HepG2 (cell line): ENCODE data around the gene FBH1. TPM values are rescaled to one million over a fixed set of nuclear protein-coding genes. Genes with fewer than 3 reads are reported as not detected.
"Not testable (repeated sequence)": the region's sequence is repeated elsewhere in the genome, so short reads cannot be mapped to it uniquely, and the experiment has no call there.

ENCODE experiments used
- ATAC-seq: fragments of 200-7000 bp; cut with Tn5 transposase; 3 replicates; pipeline ENCODE4 v1.9.1; 2020; ENCODE audit warnings: mild to moderate bottlenecking, moderate library complexity
- BruUV-seq: library from RNA; stranded (reverse); fragments of 400-500 nt; replicated peaks from 2 replicates; lab custom pipeline; 2021; lab: Mats Ljungman, UMichigan
- CTCF ChIA-PET: fragments of 300-600 bp; formaldehyde crosslinking; extraction: SDS; loops from one replicate; lab custom pipeline; 2021; ENCODE audit warnings: low total read pairs, inconsistent platforms, low intra/inter-chr PET ratio; lab: Yijun Ruan, JAX
- POLR2A ChIA-PET: fragments of 350-600 bp; sonication (Branson Sonifier 250); formaldehyde crosslinking; loops from one replicate; lab custom pipeline; 2020; ENCODE audit warnings: antibody characterized with exemption, inconsistent platforms; lab: Yijun Ruan, JAX
- DNase-seq: peaks from one replicate; pipeline ENCODE4 v3.0.0-alpha.2; 2015; ENCODE audit warnings: low spot score
- FAIRE-seq: peaks from 3 replicates; lab custom pipeline; 2011; peaks lifted over from hg19 to GRCh38; lab: Jason Lieb, UNC
- H2AFZ ChIP-seq: one replicate; pipeline ENCODE4 v1.6.1; 2011; ENCODE audit warnings: low read length, inconsistent platforms
- H3K27ac ChIP-seq: fragments of 300-600 bp; 3 replicates; pipeline ENCODE4 v1.8.0; 2011; ENCODE audit warnings: mixed run types, mild to moderate bottlenecking, mixed read lengths, low read length, inconsistent platforms; ENCODE audit not compliant: insufficient read depth; ENCODE audit errors: extremely low read length
- H3K27me3 ChIP-seq, 2 experiments: fragments of 200-600 bp in 1 of 2; 2 replicates in 1 of 2; 3 replicates in 1 of 2; pipeline versions ENCODE4 v1.6.0 to v1.8.0; 2011; ENCODE audit warnings: low read length in 2 of 2, mild to moderate bottlenecking in 2 of 2, moderate library complexity in 2 of 2, inconsistent platforms in 1 of 2; ENCODE audit not compliant: insufficient read depth in 2 of 2, control insufficient read depth in 1 of 2
- H3K36me3 ChIP-seq, 2 experiments: fragments of 200-600 bp in 1 of 2; replicated peaks in 1 of 2; 2 replicates in 1 of 2; 3 replicates in 1 of 2; pipeline versions ENCODE4 v1.5.1 to v1.8.0; 2011; ENCODE audit warnings: low read length in 2 of 2, inconsistent platforms in 1 of 2; ENCODE audit not compliant: insufficient read depth in 2 of 2, control insufficient read depth in 1 of 2
- H3K4me1 ChIP-seq: 2 replicates; pipeline ENCODE4 v1.5.1; 2012; ENCODE audit warnings: low read length, inconsistent platforms; ENCODE audit not compliant: insufficient read depth
- H3K4me2 ChIP-seq: 2 replicates; pipeline ENCODE4 v1.6.0; 2011; ENCODE audit warnings: low read depth, low read length, inconsistent platforms
- H3K4me3 ChIP-seq, 3 experiments: fragments of 200-600 bp in 1 of 3; sonication (generic), shearing (Covaris generic) in 1 of 3; replicated peaks in 1 of 3; 2 replicates each; pipeline ENCODE4 v1.5.1; 2011 to 2016; ENCODE audit warnings: low read length in 3 of 3, inconsistent platforms in 2 of 3, low read depth in 2 of 3, mild to moderate bottlenecking in 2 of 3, control low read depth in 1 of 3, mixed read lengths in 1 of 3; ENCODE audit not compliant: insufficient read depth in 1 of 3
- H3K79me2 ChIP-seq: one replicate; pipeline ENCODE4 v1.6.1; 2011; ENCODE audit warnings: low read length, inconsistent platforms; ENCODE audit not compliant: insufficient read depth
- H3K9ac ChIP-seq: 2 replicates; pipeline ENCODE4 v1.6.0; 2011; ENCODE audit warnings: mild to moderate bottlenecking, low read depth, low read length, inconsistent platforms; ENCODE audit not compliant: insufficient read depth
- H3K9me3 ChIP-seq: 2 replicates; pipeline ENCODE4 v1.5.1; 2012; ENCODE audit warnings: mild to moderate bottlenecking, low read length
- H4K20me1 ChIP-seq: 2 replicates; pipeline ENCODE4 v1.6.0; 2011; ENCODE audit warnings: inconsistent platforms, mild to moderate bottlenecking, low read length, moderate library complexity; ENCODE audit not compliant: insufficient read depth
- NFYB ChIP-seq: sonication (generic); formaldehyde crosslinking; IDR thresholded peaks from 2 replicates; pipeline ENCODE4 v1.4.0; 2020; ENCODE audit warnings: missing genetic modification reagents
- NFYC ChIP-seq: IDR thresholded peaks from 2 replicates; pipeline ENCODE4 v1.6.1; 2016; ENCODE audit warnings: missing genetic modification reagents, missing compliant biosample characterization
- WGBS: methylation state at CpG from one replicate; pipeline ENCODE4 v1.1.6; 2017; ENCODE audit warnings: low lambda C conversion rate; 5-methylcytosine and 5-hydroxymethylcytosine counted together
- in situ Hi-C: cut with HindIII; loops from 2 replicates; pipeline ENCODE4 v1.10.0; 2017; ENCODE audit warnings: low pct_unique_long_range_greater_than_20kb; ENCODE audit not compliant: extremely low pct_ligation_motif_present
- intact Hi-C: fragments of 100-400 bp; cut with micrococcal nuclease; formaldehyde crosslinking; loops from one replicate; pipeline ENCODE4 v1.10.0; 2022; ENCODE audit not compliant: unreplicated experiment
- polyA plus RNA-seq, 8 experiments: library from polyadenylated mRNA; depleted of rRNA in 3 of 8; stranded (reverse) in 7 of 8; unstranded in 1 of 8; fragments of >200 nt; fragmentation: Illumina TruSeq in 4 of 8; extraction: Trizol in 4 of 8; gene quantifications; 2 replicates each; pipeline versions ENCODE4 v1.2.1 to v1.2.3, GENCODE V29; 2011 to 2016; ENCODE audit warnings: low read depth in 4 of 8, missing spikeins in 1 of 8, mixed read lengths in 1 of 8; ENCODE audit not compliant: insufficient read depth in 1 of 8
- total RNA-seq, 5 experiments: library from RNA; depleted of rRNA; stranded (reverse); fragments of >200 nt; fragmentation: Illumina TruSeq; extraction: Trizol; gene quantifications; 2 replicates each; pipeline ENCODE4 v1.2.3, GENCODE V29; 2016; ENCODE audit warnings: low read depth in 1 of 5

FBH1 gene
- total and polyA plus RNA-seq, 2 of the 13 experiments (the other 11 are each of a cell fraction or from before 2014, with no cell fraction given): 48.8 to 60.3 TPM

DNA sequence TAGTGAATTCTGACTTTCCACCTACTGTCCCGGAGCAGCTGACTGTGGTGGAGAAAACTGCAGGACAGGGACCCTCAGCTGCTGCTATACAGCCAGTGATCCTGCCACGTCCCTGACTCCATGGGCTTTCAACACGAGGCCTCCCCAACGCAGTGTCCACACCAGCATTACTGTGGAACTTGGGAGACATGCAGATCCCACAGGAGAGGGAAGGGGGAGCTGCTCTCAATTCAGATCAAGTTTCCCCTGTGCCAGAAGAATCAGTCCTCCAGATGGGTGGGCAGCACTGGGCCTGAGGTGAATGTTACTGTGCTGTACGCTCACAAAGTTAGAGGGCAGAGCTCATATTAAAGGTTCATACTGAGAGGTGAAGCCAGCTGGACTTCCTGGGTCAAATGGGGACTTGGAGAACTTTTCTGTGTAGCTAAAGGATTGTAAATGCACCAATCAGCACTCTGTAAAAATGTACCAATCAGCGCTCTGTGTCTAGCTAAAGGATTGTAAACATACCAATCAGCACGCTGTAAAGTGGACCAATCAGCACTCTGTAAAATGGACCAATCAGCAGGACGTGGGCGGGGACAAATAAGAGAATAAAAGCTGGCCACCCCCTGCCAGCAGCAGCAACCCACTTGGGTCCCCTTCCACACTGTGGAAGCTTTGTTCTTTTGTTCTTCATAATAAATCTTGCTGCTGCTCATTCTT lies 26.9 kb upstream of the FBH1 start:
- Histone ChIP-seq H3K4me1 (peaks cover 28% of the 10 kb centered on the region), H3K27ac (peak overlapping the region; percentile 25)
- H3K27me3 ChIP-seq, H3K79me2 ChIP-seq, H3K4me2 ChIP-seq, FAIRE-seq, DNase-seq, H4K20me1 ChIP-seq, H3K4me3 ChIP-seq, H3K9ac ChIP-seq, H2AFZ ChIP-seq, BruUV-seq, intact Hi-C loops, H3K36me3 ChIP-seq, H3K9me3 ChIP-seq, in situ Hi-C loops, CTCF ChIA-PET: not testable (repeated sequence)
- peak; percentile 53 for ATAC-seq
- POLR2A ChIA-PET: interaction anchor here (0.7 kb wide), 1 partner anchor 50 kb away, joined by 3 read pairs; the partner anchor contains the start of gene GDI2
- 100% methylated on average over 8 of the region's 9 CpGs for WGBS
- TF ChIP-seq NFYC (peak; percentile 60), NFYB (CRISPR knock-in tag) (peak; percentile 66)

GRCh38 chr10:5866451-5867081 lies 23.5 kb upstream of the FBH1 start:
- CTCF ChIA-PET, H3K9ac ChIP-seq, H3K4me2 ChIP-seq, POLR2A ChIA-PET, H3K36me3 ChIP-seq, H3K27me3 ChIP-seq, H3K79me2 ChIP-seq, FAIRE-seq, DNase-seq, H2AFZ ChIP-seq, H3K9me3 ChIP-seq, ATAC-seq, intact Hi-C loops, H3K27ac ChIP-seq, H4K20me1 ChIP-seq, BruUV-seq, in situ Hi-C loops, H3K4me3 ChIP-seq: not testable (repeated sequence)
- H3K4me1 ChIP-seq: peaks cover 16% of the 10 kb centered on the region
- WGBS: 95% methylated on average over 5 of the region's 5 CpGs

DNA sequence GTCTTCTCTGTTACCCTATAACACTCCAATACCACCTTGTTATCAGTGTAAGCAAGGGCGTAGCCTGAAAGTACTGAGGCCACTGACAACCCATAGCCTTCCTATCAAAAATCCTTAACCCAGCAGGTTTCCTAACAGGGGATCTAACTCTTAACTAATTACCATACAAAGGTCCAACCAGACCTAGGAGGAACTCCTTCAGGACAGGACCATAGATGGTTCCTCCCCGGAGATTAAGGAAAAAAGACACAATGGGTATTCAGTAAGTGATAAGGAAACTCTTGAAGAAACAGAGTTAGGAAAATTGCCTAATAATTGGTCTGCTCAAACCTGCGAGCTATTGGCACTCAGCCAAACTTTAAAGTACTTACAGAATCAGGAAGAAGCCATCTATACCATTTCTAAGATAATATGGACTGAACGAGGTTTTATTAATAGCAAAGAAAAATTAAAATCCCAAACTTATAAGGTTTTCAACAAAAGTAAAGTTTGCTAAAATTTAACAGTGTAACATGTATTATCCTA lies 22.9 kb upstream of the FBH1 start:
- BruUV-seq, in situ Hi-C loops, H3K79me2 ChIP-seq, DNase-seq, H3K9me3 ChIP-seq, H3K4me3 ChIP-seq, ATAC-seq, H3K27ac ChIP-seq, H3K4me1 ChIP-seq, intact Hi-C loops, POLR2A ChIA-PET, FAIRE-seq, H3K4me2 ChIP-seq, H2AFZ ChIP-seq, H3K9ac ChIP-seq, H3K36me3 ChIP-seq, H4K20me1 ChIP-seq, H3K27me3 ChIP-seq, CTCF ChIA-PET: not testable (repeated sequence)
- 90% methylated on average over 4 of the region's 4 CpGs for WGBS
